Immature natural killer cell (primary cell): ENCODE data around the gene SGK1. TPM values are rescaled to one million over a fixed set of nuclear protein-coding genes. Genes with fewer than 3 reads are reported as not detected.
"Not testable (repeated sequence)": the region's sequence is repeated elsewhere in the genome, so short reads cannot be mapped to it uniquely, and the experiment has no call there.

Experiments used
- DNase-seq, 3 donors: peaks; one replicate each; pipeline ENCODE4 v3.0.0; 2022; ENCODE audit warnings: mixed read lengths in 1 of 3
- H3K27ac Mint-ChIP-seq, 6 donors: one replicate each; pipeline ENCODE4 v1.8.0; 2020; ENCODE audit warnings: mixed read lengths in 6 of 6, mild to moderate bottlenecking in 5 of 6, inconsistent platforms in 4 of 6, moderate library complexity in 3 of 6
- H3K27me3 Mint-ChIP-seq, 3 donors: one replicate each; pipeline ENCODE4 v1.8.0; 2020 to 2021; ENCODE audit warnings: low read depth in 3 of 3, mild to moderate bottlenecking in 3 of 3, mixed read lengths in 3 of 3, moderate library complexity in 3 of 3, inconsistent platforms in 1 of 3
- H3K36me3 Mint-ChIP-seq, 3 donors: one replicate each; pipeline ENCODE4 v1.8.0; 2020; ENCODE audit warnings: mixed read lengths in 3 of 3, inconsistent platforms in 2 of 3, mild to moderate bottlenecking in 2 of 3
- H3K4me1 Mint-ChIP-seq, 2 donors: one replicate each; pipeline ENCODE4 v1.8.0; 2020; ENCODE audit warnings: inconsistent platforms in 2 of 2, mild to moderate bottlenecking in 2 of 2, mixed read lengths in 2 of 2, moderate library complexity in 1 of 2
- H3K4me3 Mint-ChIP-seq, 5 donors: one replicate each; pipeline ENCODE4 v1.8.0; 2020; ENCODE audit warnings: mild to moderate bottlenecking in 5 of 5, mixed read lengths in 5 of 5, inconsistent platforms in 3 of 5, moderate library complexity in 3 of 5
- H3K9me3 Mint-ChIP-seq, 6 donors: one replicate each; pipeline ENCODE4 v1.8.0; 2020; ENCODE audit warnings: mild to moderate bottlenecking in 6 of 6, mixed read lengths in 6 of 6, inconsistent platforms in 4 of 6, moderate library complexity in 3 of 6
- polyA plus RNA-seq, 3 donors: library from polyadenylated mRNA; unstranded; fragments of 300-500 nt; fragmentation: Illumina TruSeq; gene quantifications; one replicate each; pipeline ENCODE4 v1.2.3, GENCODE V29; 2021

SGK1 gene
- polyA plus RNA-seq, 3 donors from 2014 or later: 1.2 to 4.3 (median 3.8) TPM

DNA sequence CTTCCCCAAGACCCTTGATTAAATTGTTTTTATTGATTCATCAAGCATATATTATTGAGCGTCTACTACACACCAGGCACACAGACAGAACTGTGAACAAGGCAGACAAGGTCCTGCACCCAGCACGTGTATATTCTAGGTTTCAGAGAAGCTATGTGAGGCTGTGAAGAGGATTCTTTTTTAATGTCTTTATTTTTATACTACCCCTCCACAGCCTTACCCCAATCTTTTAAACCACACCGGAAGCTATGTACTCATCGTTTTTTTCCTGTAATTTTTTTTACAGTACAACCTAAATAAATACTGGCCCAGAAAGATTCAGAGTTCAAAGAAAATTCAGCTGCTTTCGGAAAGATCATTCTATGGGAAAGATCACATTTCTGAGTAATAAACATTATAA, 10.0 kb downstream of the SGK1 start:
- no peaks in the 10 kb centered on the region for H3K4me1 Mint-ChIP-seq
- no peaks in the 10 kb centered on the region for H3K9me3 Mint-ChIP-seq
- H3K4me3 Mint-ChIP-seq: no peak overlapping the region
- no peak overlapping the region for H3K27ac Mint-ChIP-seq
- no peaks in the 10 kb centered on the region for H3K36me3 Mint-ChIP-seq
- DNase-seq: no peak
- peaks cover 0 to 2% (median 2%) of the 10 kb centered on the region in 3 donors for H3K27me3 Mint-ChIP-seq

DNA sequence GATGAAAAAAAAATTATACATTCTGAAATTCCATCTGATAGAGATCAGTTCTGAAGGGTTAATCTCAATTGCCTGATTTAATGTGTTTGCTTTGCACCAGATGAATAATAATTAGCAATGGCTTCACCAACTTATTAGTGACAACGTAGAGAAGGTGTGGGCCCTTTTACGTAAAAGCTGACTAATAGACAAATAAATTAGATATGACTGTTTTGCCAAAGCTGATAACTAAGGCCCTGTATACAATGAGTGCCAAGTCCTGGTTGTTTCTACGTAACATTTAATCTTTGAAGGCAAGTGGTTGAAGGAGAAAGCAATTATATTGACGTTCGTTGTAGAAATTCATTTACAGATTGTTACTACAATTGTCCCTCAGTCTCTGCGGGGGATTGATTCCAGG, 10.8 kb downstream of the SGK1 start:
- H3K27ac Mint-ChIP-seq: no peak overlapping the region
- no peaks in the 10 kb centered on the region for H3K4me1 Mint-ChIP-seq
- DNase-seq: no peak
- H3K36me3 Mint-ChIP-seq: no peaks in the 10 kb centered on the region
- H3K9me3 Mint-ChIP-seq: no peaks in the 10 kb centered on the region
- H3K4me3 Mint-ChIP-seq: no peak overlapping the region
- peaks cover 0 to 2% (median 0%) of the 10 kb centered on the region in 3 donors for H3K27me3 Mint-ChIP-seq

DNA sequence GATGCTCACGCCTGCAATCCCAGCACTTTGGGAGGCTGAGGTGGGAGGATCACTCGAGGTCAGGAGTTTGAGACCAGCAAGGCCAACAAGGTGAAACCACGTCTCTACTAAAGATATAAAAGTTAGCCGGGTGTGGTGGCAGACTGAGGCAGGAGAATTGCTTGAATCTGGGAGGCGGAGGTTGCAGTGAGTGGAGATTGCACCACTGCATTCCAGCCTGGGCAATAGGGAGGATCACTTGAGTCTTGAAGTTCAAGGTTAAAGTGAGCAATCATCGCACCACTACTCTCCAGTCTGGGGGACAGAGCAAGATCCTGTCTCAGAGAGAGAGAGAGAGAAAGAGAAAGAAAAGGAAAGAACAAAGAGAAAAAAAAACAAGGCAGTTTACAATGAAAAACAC, 13.5 kb downstream of the SGK1 start:
- not testable (repeated sequence) for H3K36me3 Mint-ChIP-seq, H3K4me3 Mint-ChIP-seq, H3K4me1 Mint-ChIP-seq, H3K27me3 Mint-ChIP-seq, DNase-seq, H3K27ac Mint-ChIP-seq, H3K9me3 Mint-ChIP-seq

DNA sequence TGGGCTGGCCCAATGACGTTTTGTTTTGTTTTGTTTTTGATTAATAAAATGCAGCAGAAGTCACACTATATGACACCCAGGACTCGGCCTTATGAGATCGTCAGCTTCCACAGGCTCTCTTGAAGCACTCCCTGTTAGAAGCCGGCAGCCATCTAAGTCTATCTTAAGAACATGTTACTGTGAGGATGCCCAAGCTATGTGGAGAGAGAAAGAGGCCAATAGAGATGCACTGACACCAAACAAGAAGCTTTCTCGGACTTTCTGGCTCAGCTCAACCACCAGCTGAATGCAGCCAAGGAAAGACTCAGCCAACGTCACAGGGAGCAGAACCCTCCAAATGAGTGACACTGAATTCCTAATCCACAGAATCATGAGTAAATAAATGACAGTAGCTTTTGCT, 14.0 kb downstream of the SGK1 start:
- peaks cover 0 to 3% (median 0%) of the 10 kb centered on the region in 6 donors for H3K9me3 Mint-ChIP-seq
- DNase-seq: no peak
- H3K27me3 Mint-ChIP-seq: peaks cover 0 to 2% (median 0%) of the 10 kb centered on the region in 3 donors
- no peaks in the 10 kb centered on the region for H3K4me1 Mint-ChIP-seq
- no peak overlapping the region for H3K4me3 Mint-ChIP-seq
- H3K27ac Mint-ChIP-seq: no peak overlapping the region
- H3K36me3 Mint-ChIP-seq: no peaks in the 10 kb centered on the region

DNA sequence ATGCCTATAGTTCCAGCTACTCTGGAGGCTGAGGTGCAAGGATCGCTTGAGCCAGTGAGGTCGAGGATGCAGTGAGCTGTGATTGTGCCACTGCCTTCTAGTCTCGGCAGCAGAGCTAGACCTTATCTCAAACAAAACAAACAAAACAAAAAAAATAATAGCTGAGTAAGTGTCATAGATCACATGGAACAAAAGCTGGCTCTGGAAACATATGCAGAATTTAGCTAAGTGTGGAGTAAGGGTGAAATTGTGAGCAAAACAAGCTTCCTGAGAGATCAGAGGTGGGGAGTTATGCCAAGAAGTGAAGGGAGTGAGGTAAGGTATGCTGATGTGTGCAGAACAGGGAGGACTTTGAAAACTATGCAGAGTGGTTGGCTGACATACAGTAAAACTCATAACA, 18.7 kb downstream of the SGK1 start:
- Mint-ChIP-seq H3K27me3 (peaks cover 2 to 3% (median 2%) of the 10 kb centered on the region in 3 donors), H3K27ac (no peak overlapping the region), H3K4me1 (peaks cover 0 to 7% of the 10 kb centered on the region in 2 donors), H3K36me3 (no peaks in the 10 kb centered on the region), H3K9me3 (peaks cover 0 to 3% (median 0%) of the 10 kb centered on the region in 6 donors), H3K4me3 (no peak overlapping the region)
- no peak for DNase-seq

DNA sequence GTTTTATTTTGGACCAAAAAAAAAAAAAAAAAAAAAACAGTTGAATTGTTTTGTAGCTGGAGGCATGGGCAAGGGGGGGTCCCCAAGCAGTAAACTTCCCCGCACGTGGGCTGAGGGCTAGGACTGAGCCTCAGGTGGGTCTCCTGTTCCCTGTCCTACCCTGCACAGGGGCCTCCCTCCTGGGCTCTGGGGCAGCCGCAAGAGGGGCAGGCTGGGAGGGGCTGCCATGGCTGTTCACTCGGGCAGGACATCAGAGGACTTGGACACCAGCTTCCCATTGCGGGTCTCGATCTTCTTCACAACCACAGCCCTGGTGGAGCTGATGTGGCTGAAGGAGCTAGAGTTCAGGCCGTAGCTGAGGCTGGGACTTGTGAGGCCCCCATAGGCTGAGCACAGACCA, 21.1 kb downstream of the SGK1 start:
- DNase-seq: no peak
- Mint-ChIP-seq H3K27me3 (peaks cover 2 to 3% (median 2%) of the 10 kb centered on the region in 3 donors), H3K9me3 (peaks cover 0 to 3% (median 0%) of the 10 kb centered on the region in 6 donors), H3K27ac (no peak overlapping the region), H3K36me3 (no peaks in the 10 kb centered on the region), H3K4me3 (no peak overlapping the region), H3K4me1 (peaks cover 0 to 7% of the 10 kb centered on the region in 2 donors)

DNA sequence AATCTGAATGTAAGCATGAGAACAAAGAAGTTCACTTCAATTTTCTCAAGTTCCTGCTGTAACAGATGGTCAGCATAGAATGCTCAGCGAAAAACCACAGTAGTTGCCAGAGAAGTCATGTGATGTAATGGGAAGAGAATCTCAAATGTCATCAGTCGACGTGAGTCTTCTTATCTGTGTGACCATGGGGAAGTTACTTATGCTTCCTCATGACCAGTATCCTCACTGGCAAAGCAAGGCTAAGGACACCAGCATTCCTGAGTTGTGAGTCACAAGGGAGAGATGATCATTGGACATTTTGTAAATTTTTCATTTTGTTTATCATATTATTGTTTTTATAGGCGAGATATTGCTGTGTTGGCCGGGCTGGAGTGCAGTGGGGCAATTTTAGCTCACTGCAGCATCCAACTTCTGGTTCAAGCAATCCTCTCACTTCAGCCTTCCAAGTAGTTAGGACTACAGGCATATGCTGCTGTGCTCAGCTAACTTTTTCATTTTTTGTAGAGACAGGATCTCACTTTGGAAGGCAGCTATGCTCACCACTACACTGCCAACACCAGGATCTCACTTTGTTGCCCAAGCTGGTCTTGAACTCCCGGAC, 21.9 kb downstream of the SGK1 start:
- DNase-seq: no peak
- peaks cover 2 to 3% (median 2%) of the 10 kb centered on the region in 3 donors for H3K27me3 Mint-ChIP-seq
- no peak overlapping the region for H3K4me3 Mint-ChIP-seq
- peak overlapping the region in 2 of 6 donors; percentile 18 to 21 for H3K27ac Mint-ChIP-seq
- H3K36me3 Mint-ChIP-seq: no peaks in the 10 kb centered on the region
- H3K9me3 Mint-ChIP-seq: peaks cover 0 to 1% (median 0%) of the 10 kb centered on the region in 6 donors
- H3K4me1 Mint-ChIP-seq: peaks cover 0 to 7% of the 10 kb centered on the region in 2 donors

DNA sequence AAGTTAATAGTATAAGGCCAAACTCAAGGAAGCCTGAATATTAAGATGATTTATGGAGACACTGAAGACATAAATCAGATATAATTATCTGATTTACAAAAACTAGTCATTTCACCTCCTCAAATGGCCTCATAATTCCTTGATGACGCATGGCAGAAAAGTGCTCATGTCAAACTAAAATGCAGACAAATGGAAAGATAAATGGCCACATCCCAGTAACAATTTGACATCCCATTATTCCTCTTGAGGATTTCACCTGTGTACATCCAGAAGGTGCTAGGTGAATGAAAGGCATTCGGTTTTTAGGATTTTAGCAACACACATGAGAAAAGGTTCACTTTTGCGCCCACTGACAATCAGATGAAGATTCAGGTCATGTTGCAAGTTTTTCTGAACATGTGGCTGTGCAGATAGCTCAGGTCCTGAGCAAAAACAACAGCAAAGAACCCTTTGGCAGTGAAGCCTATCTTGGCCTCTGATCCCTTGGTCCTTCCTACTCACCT, 24.2 kb downstream of the SGK1 start:
- H3K4me1 Mint-ChIP-seq: peaks cover 5 to 13% of the 10 kb centered on the region in 2 donors
- H3K4me3 Mint-ChIP-seq: no peak overlapping the region
- no peak for DNase-seq
- H3K27ac Mint-ChIP-seq: no peak overlapping the region
- no peaks in the 10 kb centered on the region for H3K36me3 Mint-ChIP-seq
- no peaks in the 10 kb centered on the region for H3K9me3 Mint-ChIP-seq
- peaks cover 0 to 5% (median 3%) of the 10 kb centered on the region in 3 donors for H3K27me3 Mint-ChIP-seq

DNA sequence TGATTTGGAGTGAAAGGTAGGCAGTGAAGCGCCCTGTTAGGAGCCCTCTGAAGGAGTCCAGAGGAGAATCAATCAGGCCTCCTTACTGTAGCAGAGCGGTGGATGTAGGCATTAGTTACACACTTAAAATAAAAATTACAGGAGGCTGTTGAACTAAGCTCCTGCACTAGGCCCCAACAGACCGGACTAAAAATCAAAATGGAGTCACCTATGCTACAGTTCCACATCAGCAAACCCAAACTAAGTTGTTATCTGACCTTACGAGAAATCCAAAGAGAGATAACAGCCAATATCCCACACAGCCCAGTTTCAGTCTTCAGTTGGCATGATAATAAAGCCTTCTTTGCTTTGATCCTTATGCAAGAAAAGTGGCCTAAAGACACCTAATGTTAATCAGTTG, 26.8 kb downstream of the SGK1 start:
- H3K9me3 Mint-ChIP-seq: no peaks in the 10 kb centered on the region
- no peak overlapping the region for H3K4me3 Mint-ChIP-seq
- no peak overlapping the region for H3K27ac Mint-ChIP-seq
- H3K27me3 Mint-ChIP-seq: peaks cover 0 to 5% (median 3%) of the 10 kb centered on the region in 3 donors
- DNase-seq: no peak
- peaks cover 14 to 24% of the 10 kb centered on the region in 2 donors for H3K4me1 Mint-ChIP-seq
- H3K36me3 Mint-ChIP-seq: no peaks in the 10 kb centered on the region

DNA sequence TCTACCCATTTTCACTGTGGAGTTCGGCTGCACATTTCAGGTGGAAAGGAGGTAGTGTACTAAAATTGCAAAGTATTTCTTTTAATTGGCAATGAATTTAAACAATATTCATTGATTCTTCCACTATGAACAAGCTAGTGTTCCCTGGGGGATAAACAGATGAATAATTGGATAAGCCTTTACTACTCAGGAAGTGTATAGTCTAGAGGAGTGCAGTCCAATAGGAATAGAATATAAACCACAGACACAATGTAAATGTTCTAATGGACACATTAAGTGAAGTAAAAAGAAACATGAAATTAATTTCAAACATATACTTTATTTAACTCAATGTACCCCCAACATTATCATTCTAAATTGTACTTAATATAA, 28.7 kb downstream of the SGK1 start:
- no peak for DNase-seq
- Mint-ChIP-seq H3K27ac (peak overlapping the region in 1 of 6 donors; percentile 3), H3K9me3 (no peaks in the 10 kb centered on the region)

DNA sequence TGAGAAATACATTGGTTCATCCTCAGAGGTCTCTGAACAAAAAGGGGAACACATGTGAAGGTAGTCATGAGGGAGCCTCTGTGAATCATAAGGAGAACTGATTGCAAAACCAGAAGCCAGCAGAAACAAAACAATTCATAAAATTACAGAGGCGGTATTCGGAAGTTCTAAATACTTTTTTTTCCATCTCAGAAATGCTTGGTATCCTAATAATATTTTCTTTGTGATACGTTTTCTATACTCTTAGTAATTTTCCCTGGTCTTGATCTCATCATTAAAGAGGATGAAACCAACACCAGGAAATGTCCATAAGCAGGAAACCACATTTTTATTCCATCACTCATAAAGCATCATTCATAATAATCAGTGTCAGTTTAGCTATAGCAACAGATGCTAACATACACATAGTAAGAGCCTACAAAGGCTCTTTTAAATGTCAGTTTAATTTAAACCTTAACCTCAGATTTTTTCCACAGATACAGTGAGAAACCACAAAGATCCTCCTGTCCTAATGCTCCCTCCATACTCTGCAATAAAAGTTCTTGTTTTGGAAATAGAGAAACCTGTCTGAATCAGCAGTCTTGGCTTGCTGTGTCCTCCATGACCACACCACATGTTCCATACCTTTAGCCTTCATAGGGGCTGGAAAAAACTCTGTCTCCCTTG, 29.2 kb downstream of the SGK1 start:
- H3K27ac Mint-ChIP-seq: peak overlapping the region in 1 of 6 donors; percentile 3
- H3K27me3 Mint-ChIP-seq: peaks cover 0 to 3% (median 2%) of the 10 kb centered on the region in 3 donors
- H3K36me3 Mint-ChIP-seq: no peaks in the 10 kb centered on the region
- DNase-seq: peak in 1 of 3 donors; percentile 8
- no peaks in the 10 kb centered on the region for H3K9me3 Mint-ChIP-seq
- peak overlapping the region in 1 of 5 donors; percentile 16 for H3K4me3 Mint-ChIP-seq
- H3K4me1 Mint-ChIP-seq: peaks cover 16 to 24% of the 10 kb centered on the region in 2 donors

More for the DNA sequence above, 28.7 kb downstream of the SGK1 start:
- Mint-ChIP-seq H3K4me3 (no peak overlapping the region), H3K27me3 (peaks cover 0 to 3% (median 2%) of the 10 kb centered on the region in 3 donors), H3K4me1 (peaks cover 16 to 24% of the 10 kb centered on the region in 2 donors), H3K36me3 (no peaks in the 10 kb centered on the region)

DNA sequence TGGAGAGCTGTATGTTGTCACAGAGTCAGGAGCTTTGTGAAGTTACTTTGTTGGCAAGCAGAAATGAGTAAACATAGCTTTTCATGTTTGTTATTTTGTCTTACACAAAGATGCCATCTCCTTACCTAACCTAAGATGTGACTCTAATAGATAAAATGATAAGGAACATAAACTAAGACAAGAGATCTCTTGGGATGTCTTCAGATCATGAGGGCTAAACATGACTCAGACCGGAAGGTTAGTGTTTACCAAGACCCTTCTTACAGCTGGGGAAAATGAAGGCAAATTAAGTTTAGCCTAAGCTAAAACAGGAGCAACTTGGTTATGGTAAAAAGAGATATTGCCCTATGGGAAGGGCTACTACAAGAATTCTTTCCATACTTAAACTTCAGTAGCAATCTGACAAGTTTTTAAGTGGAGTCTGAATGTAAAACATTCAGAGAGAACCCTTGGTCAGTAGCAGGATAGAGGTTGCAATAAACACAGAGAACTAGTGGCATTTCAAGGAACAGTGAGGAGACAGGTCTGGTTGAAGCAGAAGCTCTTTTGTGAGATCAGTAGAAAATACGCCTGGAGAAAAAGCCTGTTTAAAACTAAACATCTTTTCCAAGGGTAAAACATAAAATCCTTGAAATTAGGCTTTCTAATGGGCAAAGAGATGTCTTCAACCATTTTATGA, 29.9 kb downstream of the SGK1 start:
- Mint-ChIP-seq H3K9me3 (no peaks in the 10 kb centered on the region), H3K4me3 (no peak overlapping the region), H3K27ac (no peak overlapping the region), H3K27me3 (peaks cover 2 to 3% (median 2%) of the 10 kb centered on the region in 3 donors), H3K36me3 (no peaks in the 10 kb centered on the region), H3K4me1 (peaks cover 16 to 24% of the 10 kb centered on the region in 2 donors)
- DNase-seq: no peak

DNA sequence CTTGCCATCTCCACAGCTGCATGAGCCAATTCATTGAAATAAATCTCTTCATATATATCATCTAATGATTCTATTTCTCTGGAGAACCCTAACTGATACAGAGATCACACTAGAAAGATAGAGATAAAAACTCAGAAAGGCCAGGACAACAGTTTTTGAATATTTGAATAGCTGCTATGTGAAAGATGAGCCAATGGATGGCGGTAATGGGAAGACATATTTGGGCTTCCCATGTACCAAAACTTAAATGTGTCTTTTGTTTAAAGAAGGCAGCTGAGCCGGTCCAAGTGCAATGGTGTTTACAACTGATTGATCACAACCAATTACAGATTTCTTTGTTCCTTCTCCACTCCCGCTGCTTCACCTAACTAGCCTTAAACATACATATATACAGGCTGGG, 35.1 kb downstream of the SGK1 start:
- Mint-ChIP-seq H3K27ac (no peak overlapping the region), H3K4me3 (no peak overlapping the region), H3K9me3 (no peaks in the 10 kb centered on the region), H3K4me1 (peaks cover 2 to 8% of the 10 kb centered on the region in 2 donors), H3K36me3 (no peaks in the 10 kb centered on the region), H3K27me3 (peaks cover 0 to 2% (median 2%) of the 10 kb centered on the region in 3 donors)
- no peak for DNase-seq

DNA sequence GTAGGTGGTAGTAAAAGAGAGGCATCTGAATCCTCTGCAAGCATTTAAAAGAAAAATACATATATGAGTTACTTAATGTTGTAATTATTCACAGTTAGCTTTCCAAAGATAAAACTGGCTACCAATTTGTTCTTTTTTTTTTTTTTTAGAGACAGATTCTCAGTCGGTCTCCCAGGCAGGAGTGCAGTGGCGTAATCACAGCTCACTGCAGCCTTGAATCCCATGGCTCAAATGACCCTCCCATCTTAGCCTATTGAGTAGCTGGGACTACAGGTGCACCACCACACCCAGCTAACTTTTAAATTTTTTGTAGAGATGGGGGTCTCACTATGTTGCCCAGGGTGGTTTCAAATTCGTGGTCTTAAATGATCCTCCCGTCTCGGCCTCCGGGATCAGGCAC, 36.5 kb downstream of the SGK1 start:
- Mint-ChIP-seq H3K9me3 (no peaks in the 10 kb centered on the region), H3K4me3 (no peak overlapping the region), H3K27me3 (peaks cover 0 to 5% (median 2%) of the 10 kb centered on the region in 3 donors), H3K36me3 (no peaks in the 10 kb centered on the region), H3K4me1 (peaks cover 10 to 16% of the 10 kb centered on the region in 2 donors), H3K27ac (no peak overlapping the region)
- no peak for DNase-seq
